Activated CD4-positive, CD25-positive, alpha-beta regulatory T cell treated with anti-CD3 and anti-CD28 coated beads, Interleukin-2, amount 50 U/mL, for 24 hours (primary cell): ENCODE measurements around the gene TNFRSF1B.
"Not testable (repeated sequence)": the region's sequence is repeated elsewhere in the genome, so short reads cannot be mapped to it uniquely, and the experiment has no call there.

Source experiments
- ATAC-seq, 2 donors: fragments of 150-1000 bp; cut with Tn5 transposase; one replicate each; pipeline ENCODE4 v1.10.0; 2021; ENCODE audit warnings: mild to moderate bottlenecking in 1 of 2, moderate library complexity in 1 of 2

Gene TNFRSF1B

DNA sequence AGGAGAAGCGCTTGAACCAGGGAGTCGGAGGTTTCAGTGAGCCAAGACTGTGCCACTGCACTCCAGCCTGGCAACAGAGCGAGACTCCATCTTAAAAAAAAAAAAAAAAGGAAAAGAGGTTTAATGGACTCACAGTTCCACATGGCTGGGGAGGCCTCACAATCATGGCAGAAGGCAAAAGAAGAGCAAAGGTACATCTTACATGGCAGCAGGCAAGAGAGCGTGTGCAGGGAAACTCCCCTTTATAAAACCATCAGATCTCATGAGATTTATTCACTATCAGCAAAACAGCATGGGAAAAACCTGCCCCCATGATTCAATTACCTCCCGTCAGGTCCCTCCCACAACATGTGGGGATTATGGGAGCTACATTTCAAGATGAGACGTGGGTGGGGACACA lies 57.3 kb downstream of the TNFRSF1B start:
- not testable (repeated sequence) for ATAC-seq

DNA sequence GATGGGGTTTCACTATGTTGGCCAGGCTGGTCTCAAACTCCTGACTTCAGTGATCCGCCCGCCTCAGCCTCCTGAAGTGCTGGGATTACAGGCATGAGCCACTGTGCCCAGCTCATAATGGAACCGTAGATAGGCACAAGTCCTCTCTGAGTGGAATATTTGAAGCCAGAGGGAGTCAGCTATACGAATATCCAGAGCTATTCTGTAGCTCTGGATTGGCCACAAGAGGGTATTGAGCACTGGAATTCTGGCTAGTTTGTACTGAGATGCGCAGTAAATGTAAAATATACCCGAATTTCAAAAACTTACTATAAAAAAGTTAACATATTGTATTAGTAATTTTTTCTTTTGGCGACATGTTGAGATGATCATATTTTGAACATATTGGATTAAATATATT lies 62.2 kb downstream of the TNFRSF1B start:
- no peak for ATAC-seq

DNA sequence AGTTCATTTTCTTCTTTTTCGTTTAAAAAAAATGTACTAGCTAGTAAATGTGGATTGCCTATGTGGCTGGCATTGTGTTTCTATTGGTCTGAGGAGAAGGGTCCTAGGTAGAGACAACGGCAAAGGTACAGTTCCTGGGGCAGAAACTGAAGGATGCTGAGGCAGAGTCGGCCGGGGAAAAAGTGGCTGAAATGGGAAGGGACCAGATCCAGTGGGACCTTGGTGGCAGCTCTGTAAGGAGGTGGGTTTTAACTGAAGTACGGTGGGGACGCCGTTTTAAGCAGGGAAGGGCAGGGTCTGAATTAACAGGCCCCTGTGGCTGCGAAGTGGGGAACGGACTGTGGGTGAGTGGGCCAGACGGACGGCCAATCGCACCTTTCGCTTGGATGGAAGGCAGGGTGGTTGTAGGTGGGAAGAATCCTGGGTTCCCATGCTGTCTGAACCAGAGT lies 62.6 kb downstream of the TNFRSF1B start:
- ATAC-seq, result peak; percentile 2 to 7

DNA sequence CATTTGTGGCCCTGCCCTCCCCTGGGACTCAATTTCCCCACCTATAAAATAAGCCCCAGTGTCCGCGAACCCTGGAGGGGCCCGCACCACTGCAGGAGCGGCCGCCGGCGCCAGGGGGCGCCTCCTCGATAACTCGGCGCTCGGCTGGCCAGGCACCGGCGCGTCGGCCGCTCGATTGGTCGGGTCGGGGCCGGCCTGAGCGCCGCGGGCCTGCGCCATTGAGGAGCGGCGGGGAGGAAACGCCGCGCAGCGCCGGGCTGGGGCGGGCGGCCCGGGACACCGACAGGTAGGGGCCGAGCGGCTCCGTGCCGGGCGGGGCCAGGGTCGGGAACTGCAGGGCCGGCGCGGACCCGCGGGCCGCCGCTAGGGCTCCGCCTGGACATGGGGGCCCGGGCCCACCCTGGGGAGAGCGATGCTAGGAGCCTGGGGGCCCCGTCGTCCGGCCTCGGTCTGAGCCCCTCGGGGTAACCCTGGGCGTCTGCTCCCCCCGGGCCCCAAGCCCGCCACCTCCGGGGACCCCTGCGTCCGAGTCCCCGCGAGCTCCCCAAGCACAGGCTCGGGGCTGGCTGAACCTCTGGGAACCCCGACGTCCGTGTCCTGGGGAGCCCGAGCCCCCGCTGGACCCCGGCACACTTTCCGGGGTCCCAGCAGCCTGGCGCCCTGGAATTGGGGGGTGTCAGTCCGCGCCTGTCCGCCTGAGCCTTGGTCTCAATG lies 63.2 kb downstream of the TNFRSF1B start, which contains the start of gene VPS13D:
TSS of gene VPS13D (plus strand) at position 196 of the 714 bp plus-strand sequence. CDS start 4,237 bp downstream, outside the sequence.
- peak; percentile 93 to 97 for ATAC-seq

DNA sequence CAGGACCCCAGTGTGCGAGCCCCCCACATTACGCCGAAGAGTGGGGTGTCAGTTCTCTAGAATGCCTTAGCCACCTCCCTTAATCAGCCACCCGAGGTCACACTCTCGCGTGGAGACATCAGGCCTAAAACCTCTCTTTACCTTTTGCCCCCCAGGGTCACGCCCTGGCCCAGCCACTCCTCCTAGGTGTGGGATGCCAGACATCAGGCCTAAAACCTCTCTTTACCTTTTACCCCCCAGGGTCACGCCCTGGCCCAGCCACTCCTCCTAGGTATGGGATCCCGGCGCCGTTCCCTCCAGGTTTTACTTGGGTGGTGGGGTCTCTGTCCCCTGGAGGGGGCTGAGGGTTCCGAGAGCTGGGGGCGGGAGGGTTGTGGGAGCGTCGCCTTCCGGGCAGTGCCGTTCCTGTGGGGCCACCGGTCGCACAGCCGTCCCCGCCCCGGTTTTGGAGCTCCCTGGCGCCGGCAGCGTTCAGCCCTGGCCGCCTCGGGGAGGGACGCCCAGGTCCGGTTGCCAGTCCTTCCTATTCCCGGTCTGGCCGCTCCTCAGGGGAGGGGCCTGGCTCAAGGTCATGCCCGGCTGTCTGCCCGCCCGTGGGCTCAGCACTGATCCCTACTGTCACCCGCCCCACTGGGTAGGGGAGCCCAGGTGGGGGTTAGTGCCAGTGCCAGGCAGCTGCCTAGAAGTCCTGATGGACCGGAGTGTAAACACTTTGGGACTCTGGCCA lies 63.9 kb downstream of the TNFRSF1B start:
- ATAC-seq, result no peak

DNA sequence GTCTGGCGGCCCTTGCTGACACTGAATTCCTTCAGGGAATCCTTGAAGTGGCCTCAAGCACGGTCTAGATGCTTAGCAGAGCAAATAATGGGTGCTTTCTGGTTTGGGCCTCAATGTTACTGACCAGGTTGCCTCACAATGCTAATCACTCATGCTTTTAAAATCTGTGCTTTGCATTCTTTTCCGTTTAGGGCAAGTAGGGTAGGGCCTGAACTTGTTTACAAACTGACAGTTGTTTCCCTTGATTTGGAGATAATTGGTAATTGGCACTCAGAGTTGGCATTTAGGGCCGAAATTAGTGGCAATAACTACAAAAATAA lies 64.4 kb downstream of the TNFRSF1B start:
- ATAC-seq, result no peak

DNA sequence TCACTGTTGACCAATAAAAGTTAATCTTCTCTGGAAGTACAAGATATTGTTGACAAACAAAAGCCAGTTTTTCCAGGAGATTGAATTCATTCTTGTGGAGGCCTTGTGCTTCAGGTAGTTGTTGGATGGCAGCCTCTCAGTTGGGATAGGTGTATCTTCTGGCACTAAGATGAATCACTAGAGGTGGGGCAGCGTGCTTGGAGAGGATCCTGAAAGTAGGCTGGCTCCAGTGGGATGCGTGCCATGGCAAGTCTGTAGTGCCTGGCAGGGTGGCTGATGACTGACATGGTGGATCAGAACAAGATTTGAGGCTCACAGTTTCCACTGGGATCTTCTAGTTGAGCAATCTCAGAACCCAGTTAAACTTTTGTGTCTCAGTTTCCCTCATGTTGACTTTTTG lies 65.4 kb downstream of the TNFRSF1B start:
- no peak for ATAC-seq

DNA sequence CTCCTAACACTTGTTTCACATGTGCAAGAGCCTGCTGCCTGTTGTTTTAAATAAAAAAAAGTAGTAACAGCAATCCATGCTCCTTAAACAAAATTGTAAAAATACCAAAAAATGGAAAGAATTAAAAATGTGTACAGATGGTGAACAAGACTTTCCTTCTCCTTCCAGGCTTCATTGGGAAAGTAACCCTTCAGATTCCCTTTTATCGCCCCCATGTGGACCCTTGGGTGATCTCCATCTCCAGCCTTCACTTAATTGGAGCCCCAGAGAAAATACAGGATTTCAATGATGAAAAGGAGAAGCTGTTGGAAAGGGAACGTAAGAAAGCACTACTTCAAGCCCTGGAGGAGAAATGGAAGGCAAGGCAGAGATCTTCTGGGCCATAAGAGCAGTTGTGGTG lies 77.3 kb downstream of the TNFRSF1B start:
- no peak for ATAC-seq

DNA sequence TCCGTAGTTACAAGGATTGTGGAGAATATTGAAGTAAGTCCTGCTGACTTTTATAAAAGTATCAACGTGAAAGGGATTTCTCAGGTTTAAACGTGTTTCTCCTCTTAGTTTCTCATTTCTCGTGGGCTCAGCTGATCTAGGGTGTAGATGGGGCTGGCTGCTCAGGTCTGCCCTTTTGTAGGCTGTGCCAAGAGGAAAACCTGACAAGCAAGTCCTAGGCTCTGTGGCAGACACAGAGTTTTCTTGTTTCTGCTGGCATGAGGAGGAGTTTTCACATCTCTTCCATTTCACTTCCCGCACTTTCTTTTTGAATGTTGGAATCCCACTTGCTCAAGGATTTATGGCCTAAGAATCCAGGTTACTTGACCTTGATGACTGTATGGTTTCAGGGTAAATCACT lies 77.8 kb downstream of the TNFRSF1B start:
- no peak for ATAC-seq

DNA sequence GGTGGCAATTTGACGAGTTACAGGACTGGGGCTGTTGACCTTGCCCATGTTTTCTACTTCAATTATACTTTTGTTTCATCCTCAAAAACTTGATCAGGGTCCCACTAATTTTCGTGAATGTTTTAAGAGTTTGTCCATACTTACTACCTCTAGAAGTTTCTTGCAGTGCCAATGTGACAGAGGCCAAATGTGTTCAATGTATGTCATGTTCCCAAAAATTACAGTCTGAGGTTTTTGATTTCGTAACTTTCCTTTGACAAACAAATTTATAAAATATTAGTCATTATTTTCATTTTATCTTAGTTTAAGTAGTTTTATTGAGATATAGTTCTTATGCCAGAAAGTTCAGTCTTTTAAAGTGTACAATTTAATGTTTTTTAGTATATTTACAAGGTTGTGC lies 78.3 kb downstream of the TNFRSF1B start:
- no peak for ATAC-seq

DNA sequence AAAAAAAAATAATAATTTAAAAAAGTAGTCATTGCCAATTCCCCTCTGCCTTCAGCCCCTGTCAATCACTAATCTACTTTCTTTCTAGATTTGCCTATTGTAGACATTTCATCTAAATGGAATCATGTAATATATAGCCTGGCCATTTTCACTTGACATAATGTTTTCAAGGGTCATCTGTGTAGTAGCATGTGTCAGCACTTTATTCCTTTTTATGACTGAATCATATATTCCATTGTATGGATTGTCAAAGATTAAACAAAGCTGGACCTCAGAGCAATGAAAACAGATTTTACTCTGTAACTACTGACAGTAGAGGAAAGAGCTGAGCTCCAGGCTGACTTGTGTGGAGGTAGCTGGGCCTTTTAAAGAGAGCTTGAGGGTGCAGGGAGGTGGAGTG lies 78.9 kb downstream of the TNFRSF1B start:
- no peak for ATAC-seq

DNA sequence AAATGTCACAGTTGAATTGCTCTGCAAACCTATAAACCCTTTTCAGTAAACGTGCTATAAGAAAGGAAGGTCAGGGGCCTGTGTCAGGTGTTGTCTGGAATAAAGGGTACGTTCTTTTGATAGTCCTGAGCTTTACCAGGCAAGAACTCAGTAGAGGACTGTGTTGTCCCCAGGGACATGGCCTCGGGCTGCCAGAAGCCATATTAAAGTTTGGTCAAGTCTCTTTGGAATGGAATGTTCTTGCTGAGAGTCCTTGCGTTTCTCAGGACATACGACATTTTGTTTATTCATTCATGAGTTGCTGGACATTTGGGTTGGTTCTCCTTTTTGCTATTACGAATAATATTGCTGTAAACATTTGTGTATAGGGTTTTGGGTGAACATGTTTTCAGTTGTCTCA lies 79.8 kb downstream of the TNFRSF1B start:
- ATAC-seq, result no peak

DNA sequence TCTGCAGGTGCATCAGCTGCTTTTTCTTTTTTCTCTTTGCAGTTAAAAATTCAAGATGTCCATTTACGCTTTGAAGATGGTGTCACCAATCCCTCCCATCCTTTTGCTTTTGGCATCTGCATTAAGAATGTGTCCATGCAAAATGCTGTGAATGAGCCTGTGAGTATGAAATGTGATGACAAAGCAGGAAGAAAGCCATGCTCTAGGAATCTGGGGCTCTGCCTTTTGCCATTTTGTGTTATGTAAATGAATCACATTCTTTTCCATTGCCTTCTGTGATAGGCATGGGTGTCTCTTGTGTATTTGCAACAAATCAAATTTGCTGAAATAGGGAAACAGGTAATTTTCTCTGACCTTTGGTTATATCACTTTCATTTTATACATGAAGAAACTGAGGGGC lies 82.4 kb downstream of the TNFRSF1B start:
- no peak for ATAC-seq

DNA sequence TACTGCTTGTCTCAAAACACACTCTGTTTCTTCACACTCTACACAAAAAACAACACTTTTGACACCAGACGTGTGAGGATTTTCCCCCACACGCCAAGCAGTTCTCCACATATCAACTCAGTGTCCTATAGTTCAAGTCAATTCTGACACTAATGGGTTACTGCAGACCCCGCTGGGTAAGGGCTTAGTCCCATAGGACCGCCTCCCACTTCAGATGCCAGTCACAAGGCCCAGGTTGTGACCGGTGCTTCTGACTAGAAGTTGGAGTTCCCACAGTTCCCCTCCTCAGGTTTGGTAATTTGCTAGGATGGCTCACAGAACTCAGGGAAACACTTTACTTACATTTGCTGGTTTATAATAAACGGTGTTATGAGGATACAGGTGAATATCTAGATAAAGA lies 83.0 kb downstream of the TNFRSF1B start:
- no peak for ATAC-seq

DNA sequence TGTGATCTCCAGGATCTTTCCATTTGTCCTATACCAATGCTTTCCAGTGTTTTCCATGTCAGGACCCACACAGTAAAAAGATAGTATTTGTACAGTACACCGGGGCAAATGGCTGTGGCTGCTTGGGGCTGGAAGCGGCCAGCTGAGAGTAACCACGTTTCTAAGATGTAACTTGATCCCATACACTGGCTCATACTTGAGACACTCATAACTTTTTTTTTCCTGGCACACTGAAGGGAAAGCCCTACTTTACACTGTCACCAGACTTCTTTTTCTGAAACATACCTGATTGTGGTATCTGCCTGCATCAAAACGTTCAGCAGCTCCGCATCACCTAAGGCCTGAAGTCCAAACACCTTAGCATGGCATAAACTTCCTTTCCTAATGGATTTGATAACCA lies 84.7 kb downstream of the TNFRSF1B start:
- no peak for ATAC-seq

DNA sequence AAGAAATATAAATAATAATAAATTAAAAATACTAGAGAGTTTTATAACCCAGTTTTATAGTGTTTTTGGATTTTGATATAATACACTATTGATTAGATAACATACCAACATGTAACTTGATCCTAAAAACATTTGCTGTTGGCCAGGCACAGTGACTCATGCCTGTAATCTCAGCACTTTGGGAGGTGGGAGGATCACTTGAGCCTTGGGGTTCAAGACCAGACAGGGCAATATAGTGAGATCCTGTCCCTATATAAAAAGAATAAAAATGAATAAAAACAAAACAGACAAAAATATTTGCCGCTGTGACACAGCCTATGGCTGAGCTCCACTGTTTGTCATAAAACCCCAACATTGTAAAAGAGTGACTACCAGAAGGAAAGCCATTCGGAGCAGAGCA lies 89.1 kb downstream of the TNFRSF1B start:
- ATAC-seq, result no peak

DNA sequence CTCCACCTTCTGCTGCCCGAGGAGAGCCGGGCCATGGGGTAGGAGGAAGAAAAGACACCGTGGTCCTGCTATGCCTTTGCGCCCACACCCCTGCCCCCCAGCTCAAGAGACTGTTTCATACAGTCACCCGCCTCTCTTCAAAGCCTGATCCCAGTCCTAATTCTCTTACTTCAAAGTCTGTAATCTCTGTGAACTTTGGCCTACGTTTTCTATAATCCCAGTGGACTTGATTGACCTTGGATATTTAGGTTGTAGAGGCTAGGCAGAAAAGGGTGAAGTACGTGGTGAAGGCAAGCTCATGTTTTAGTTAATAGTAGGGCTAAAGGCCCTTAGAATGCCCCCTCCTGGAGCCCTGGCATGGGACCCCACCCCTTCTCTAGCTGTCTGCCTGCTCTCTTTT lies 91.5 kb downstream of the TNFRSF1B start:
- no peak for ATAC-seq
